HepG2 (cell line): ENCODE results near the gene CYP4A22. TPM values are rescaled to one million over a fixed set of nuclear protein-coding genes. Genes with fewer than 3 reads are reported as not detected.
A peak's percentile ranks its signal among the peaks of the same experiment; 100 is the strongest.

Experiments used
- ATAC-seq: fragments of 200-7000 bp; cut with Tn5 transposase; 3 replicates; pipeline ENCODE4 v1.9.1; 2020; ENCODE audit warnings: mild to moderate bottlenecking, moderate library complexity
- BruUV-seq: library from RNA; stranded (reverse); fragments of 400-500 nt; replicated peaks from 2 replicates; lab custom pipeline; 2021; lab: Mats Ljungman, UMichigan
- CTCF ChIA-PET: fragments of 300-600 bp; formaldehyde crosslinking; extraction: SDS; loops from one replicate; lab custom pipeline; 2021; ENCODE audit warnings: low total read pairs, inconsistent platforms, low intra/inter-chr PET ratio; lab: Yijun Ruan, JAX
- POLR2A ChIA-PET: fragments of 350-600 bp; sonication (Branson Sonifier 250); formaldehyde crosslinking; loops from one replicate; lab custom pipeline; 2020; ENCODE audit warnings: antibody characterized with exemption, inconsistent platforms; lab: Yijun Ruan, JAX
- DNase-seq: peaks from one replicate; pipeline ENCODE4 v3.0.0-alpha.2; 2015; ENCODE audit warnings: low spot score
- FAIRE-seq: peaks from 3 replicates; lab custom pipeline; 2011; peaks lifted over from hg19 to GRCh38; lab: Jason Lieb, UNC
- H2AFZ ChIP-seq: one replicate; pipeline ENCODE4 v1.6.1; 2011; ENCODE audit warnings: low read length, inconsistent platforms
- H3K27ac ChIP-seq: fragments of 300-600 bp; 3 replicates; pipeline ENCODE4 v1.8.0; 2011; ENCODE audit warnings: mixed run types, mild to moderate bottlenecking, mixed read lengths, low read length, inconsistent platforms; ENCODE audit not compliant: insufficient read depth; ENCODE audit errors: extremely low read length
- H3K27me3 ChIP-seq, 2 experiments: fragments of 200-600 bp in 1 of 2; 2 replicates in 1 of 2; 3 replicates in 1 of 2; pipeline versions ENCODE4 v1.6.0 to v1.8.0; 2011; ENCODE audit warnings: low read length in 2 of 2, mild to moderate bottlenecking in 2 of 2, moderate library complexity in 2 of 2, inconsistent platforms in 1 of 2; ENCODE audit not compliant: insufficient read depth in 2 of 2, control insufficient read depth in 1 of 2
- H3K36me3 ChIP-seq, 2 experiments: fragments of 200-600 bp in 1 of 2; replicated peaks in 1 of 2; 2 replicates in 1 of 2; 3 replicates in 1 of 2; pipeline versions ENCODE4 v1.5.1 to v1.8.0; 2011; ENCODE audit warnings: low read length in 2 of 2, inconsistent platforms in 1 of 2; ENCODE audit not compliant: insufficient read depth in 2 of 2, control insufficient read depth in 1 of 2
- H3K4me1 ChIP-seq: 2 replicates; pipeline ENCODE4 v1.5.1; 2012; ENCODE audit warnings: low read length, inconsistent platforms; ENCODE audit not compliant: insufficient read depth
- H3K4me2 ChIP-seq: 2 replicates; pipeline ENCODE4 v1.6.0; 2011; ENCODE audit warnings: low read depth, low read length, inconsistent platforms
- H3K4me3 ChIP-seq, 3 experiments: fragments of 200-600 bp in 1 of 3; sonication (generic), shearing (Covaris generic) in 1 of 3; replicated peaks in 1 of 3; 2 replicates each; pipeline ENCODE4 v1.5.1; 2011 to 2016; ENCODE audit warnings: low read length in 3 of 3, inconsistent platforms in 2 of 3, low read depth in 2 of 3, mild to moderate bottlenecking in 2 of 3, control low read depth in 1 of 3, mixed read lengths in 1 of 3; ENCODE audit not compliant: insufficient read depth in 1 of 3
- H3K79me2 ChIP-seq: one replicate; pipeline ENCODE4 v1.6.1; 2011; ENCODE audit warnings: low read length, inconsistent platforms; ENCODE audit not compliant: insufficient read depth
- H3K9ac ChIP-seq: 2 replicates; pipeline ENCODE4 v1.6.0; 2011; ENCODE audit warnings: mild to moderate bottlenecking, low read depth, low read length, inconsistent platforms; ENCODE audit not compliant: insufficient read depth
- H3K9me3 ChIP-seq: 2 replicates; pipeline ENCODE4 v1.5.1; 2012; ENCODE audit warnings: mild to moderate bottlenecking, low read length
- H4K20me1 ChIP-seq: 2 replicates; pipeline ENCODE4 v1.6.0; 2011; ENCODE audit warnings: inconsistent platforms, mild to moderate bottlenecking, low read length, moderate library complexity; ENCODE audit not compliant: insufficient read depth
- EEA1 ChIP-seq: sonication (generic); formaldehyde crosslinking; IDR thresholded peaks from 2 replicates; pipeline ENCODE4 v1.5.1; 2020; ENCODE audit warnings: mild to moderate bottlenecking, missing genetic modification reagents, borderline replicate concordance
- KDM5B ChIP-seq: sonication (generic); formaldehyde crosslinking; IDR thresholded peaks from 2 replicates; pipeline ENCODE4 v1.4.0; 2020; ENCODE audit warnings: missing genetic modification reagents, mild to moderate bottlenecking, borderline replicate concordance
- NBN ChIP-seq: fragments of 450-650 bp; conservative IDR thresholded peaks from 2 replicates; pipeline ENCODE4 v1.6.1; 2017
- NR1H2 ChIP-seq: sonication (generic); formaldehyde crosslinking; IDR thresholded peaks from 2 replicates; pipeline ENCODE4 v1.8.1; 2022; ENCODE audit warnings: low read depth, missing genetic modification reagents, borderline replicate concordance
- PAF1 ChIP-seq: IDR thresholded peaks from 2 replicates; pipeline ENCODE4 v1.6.1; 2016; ENCODE audit warnings: missing genetic modification reagents, missing compliant biosample characterization
- POLR2G ChIP-seq: fragments of 200-400 bp; formaldehyde crosslinking; IDR thresholded peaks from 2 replicates; pipeline ENCODE4 v1.6.1; 2018; ENCODE audit warnings: mild to moderate bottlenecking, low read depth, low read length, moderate library complexity
- ZNF777 ChIP-seq: sonication (generic); formaldehyde crosslinking; IDR thresholded peaks from 2 replicates; pipeline ENCODE4 v1.4.0; 2020; ENCODE audit warnings: missing genetic modification reagents
- ZNF788 ChIP-seq: sonication (generic); formaldehyde crosslinking; IDR thresholded peaks from 2 replicates; pipeline ENCODE4 v1.5.0; 2020; ENCODE audit warnings: mild to moderate bottlenecking, missing genetic modification reagents, borderline replicate concordance
- ZSCAN12 ChIP-seq: sonication (generic); formaldehyde crosslinking; IDR thresholded peaks from 2 replicates; pipeline ENCODE4 v1.9.0; 2021; ENCODE audit warnings: mild to moderate bottlenecking, missing genetic modification reagents
- WGBS: methylation state at CpG from one replicate; pipeline ENCODE4 v1.1.6; 2017; ENCODE audit warnings: low lambda C conversion rate; 5-methylcytosine and 5-hydroxymethylcytosine counted together
- in situ Hi-C: cut with HindIII; loops from 2 replicates; pipeline ENCODE4 v1.10.0; 2017; ENCODE audit warnings: low pct_unique_long_range_greater_than_20kb; ENCODE audit not compliant: extremely low pct_ligation_motif_present
- intact Hi-C: fragments of 100-400 bp; cut with micrococcal nuclease; formaldehyde crosslinking; loops from one replicate; pipeline ENCODE4 v1.10.0; 2022; ENCODE audit not compliant: unreplicated experiment
- polyA plus RNA-seq, 8 experiments: library from polyadenylated mRNA; depleted of rRNA in 3 of 8; stranded (reverse) in 7 of 8; unstranded in 1 of 8; fragments of >200 nt; fragmentation: Illumina TruSeq in 4 of 8; extraction: Trizol in 4 of 8; gene quantifications; 2 replicates each; pipeline versions ENCODE4 v1.2.1 to v1.2.3, GENCODE V29; 2011 to 2016; ENCODE audit warnings: low read depth in 4 of 8, missing spikeins in 1 of 8, mixed read lengths in 1 of 8; ENCODE audit not compliant: insufficient read depth in 1 of 8
- total RNA-seq, 5 experiments: library from RNA; depleted of rRNA; stranded (reverse); fragments of >200 nt; fragmentation: Illumina TruSeq; extraction: Trizol; gene quantifications; 2 replicates each; pipeline ENCODE4 v1.2.3, GENCODE V29; 2016; ENCODE audit warnings: low read depth in 1 of 5
- TF ChIP-seq, protein P1 (sequence below): sonication (generic); formaldehyde crosslinking; IDR thresholded peaks from 2 replicates; pipeline ENCODE4 v1.9.0; 2021; ENCODE audit warnings: missing genetic modification reagents, mild to moderate bottlenecking, borderline replicate concordance
- TF ChIP-seq, protein P2 (sequence below): sonication (generic); formaldehyde crosslinking; IDR thresholded peaks from 2 replicates; pipeline ENCODE4 v1.5.1; 2020; ENCODE audit warnings: missing genetic modification reagents, mild to moderate bottlenecking, borderline replicate concordance
- TF ChIP-seq, protein P3 (sequence below): IDR thresholded peaks from 2 replicates; pipeline ENCODE4 v1.6.1; 2016

Gene CYP4A22
- total and polyA plus RNA-seq, 2 of the 13 experiments (the other 11 are each of a cell fraction or from before 2014, with no cell fraction given) = not detected

DNA sequence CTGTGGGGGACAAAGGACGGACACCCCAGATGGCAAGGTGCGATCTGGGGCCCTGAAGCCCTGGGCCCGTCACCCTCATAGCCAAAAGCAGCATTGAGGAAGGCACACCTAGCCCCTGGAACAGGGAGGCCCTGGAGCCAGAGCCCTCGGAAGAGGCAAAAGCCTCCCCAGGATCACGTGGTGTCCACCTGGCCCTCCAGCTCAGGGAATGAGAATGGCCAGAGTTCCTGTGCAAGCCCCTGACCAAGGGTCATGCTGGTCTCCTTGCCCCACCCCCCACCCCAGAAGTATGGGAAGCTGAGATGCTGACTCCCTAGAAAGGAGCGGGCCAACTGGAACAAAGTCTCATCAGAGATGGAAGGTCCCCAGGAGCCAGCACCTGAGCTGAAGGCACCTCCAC, 53.6 kb downstream of the CYP4A22 start (continued):
- no peak for TF ChIP-seq ZSCAN12
- TF ChIP-seq POLR2G = no peak
- TF ChIP-seq, protein P1, sequence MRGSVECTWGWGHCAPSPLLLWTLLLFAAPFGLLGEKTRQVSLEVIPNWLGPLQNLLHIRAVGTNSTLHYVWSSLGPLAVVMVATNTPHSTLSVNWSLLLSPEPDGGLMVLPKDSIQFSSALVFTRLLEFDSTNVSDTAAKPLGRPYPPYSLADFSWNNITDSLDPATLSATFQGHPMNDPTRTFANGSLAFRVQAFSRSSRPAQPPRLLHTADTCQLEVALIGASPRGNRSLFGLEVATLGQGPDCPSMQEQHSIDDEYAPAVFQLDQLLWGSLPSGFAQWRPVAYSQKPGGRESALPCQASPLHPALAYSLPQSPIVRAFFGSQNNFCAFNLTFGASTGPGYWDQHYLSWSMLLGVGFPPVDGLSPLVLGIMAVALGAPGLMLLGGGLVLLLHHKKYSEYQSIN (CRISPR knock-in tag) = no peak
- TF ChIP-seq KDM5B (CRISPR knock-in tag) = peak; percentile 28; the same call in 1 of the 2 replicates
- TF ChIP-seq NR1H2 (CRISPR knock-in tag) = no peak

DNA sequence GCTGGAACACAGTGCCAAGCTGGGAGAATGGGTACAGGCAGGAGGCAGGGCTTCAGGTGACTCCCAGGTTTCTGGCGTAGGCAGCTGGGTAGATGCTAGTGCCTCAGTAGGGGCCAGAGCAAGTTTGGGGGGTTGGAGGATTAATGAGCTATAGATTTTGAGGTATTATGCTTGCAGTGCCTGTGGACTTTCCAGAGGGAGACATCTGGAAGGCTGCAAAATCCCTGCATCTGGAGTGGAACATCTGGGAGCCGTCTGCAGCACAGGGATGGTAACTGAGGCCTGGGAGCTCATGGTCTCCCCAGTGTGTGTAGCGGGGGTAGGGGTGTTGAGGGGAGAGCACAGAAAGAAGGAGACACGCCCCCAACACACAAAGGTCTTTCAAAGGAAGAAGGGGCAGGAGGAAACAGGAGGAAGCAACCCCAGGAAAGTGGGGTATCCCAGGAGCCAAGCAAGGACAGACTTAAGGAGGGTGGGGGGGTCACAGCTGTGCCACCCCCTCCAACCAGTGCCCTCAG, 54.8 kb downstream of the CYP4A22 start:
- Histone ChIP-seq H3K9ac (peak overlapping the region; percentile 77), H3K79me2 (no peaks in the 10 kb centered on the region), H3K27ac (peak overlapping the region; percentile 92), H3K27me3 (no peaks in the 10 kb centered on the region), H3K9me3 (no peaks in the 10 kb centered on the region), H2AFZ (no peak overlapping the region), H3K4me1 (peaks cover 81% of the 10 kb centered on the region), H3K36me3 (no peaks in the 10 kb centered on the region), H3K4me2 (peak overlapping the region; percentile 79), H4K20me1 (no peaks in the 10 kb centered on the region), H3K4me3 (peak overlapping the region; percentile 41 to 66 (median 53); a peak in 5 of 6 replicates)
- DNase-seq (no peak), FAIRE-seq (no peak), ATAC-seq (peak; percentile 8)
- intact Hi-C loops (loop anchor here (5.0 kb wide), 1 partner anchor 230 kb away; no protein-coding TSS in a partner anchor), in situ Hi-C loops (loop anchor here (5.0 to 25.0 kb wide), 2 partner anchors 70 to 520 kb away; no protein-coding TSS in a partner anchor)
- 8% methylated on average over 4 of the region's 4 CpGs for WGBS
- TSS peak; percentile 82 for BruUV-seq
- ChIA-PET CTCF (interaction anchor here (1.6 to 3.9 kb wide), 2 partner anchors 13 to 71 kb away, joined by 10 to 28 read pairs; no protein-coding TSS in a partner anchor), POLR2A (interaction anchor here (1.0 to 8.3 kb wide), 10 partner anchors 9 to 576 kb away, joined by 3 to 168 read pairs (median 8); partner anchors contain the start of genes CMPK1, MOB3C and STIL)
- TF ChIP-seq ZNF777 (CRISPR knock-in tag) (no peak), ZNF788 (CRISPR knock-in tag) (peak; percentile 13; the same call in 1 of the 2 replicates), EEA1 (CRISPR knock-in tag) (no peak), PAF1 (no peak), NBN (no peak)
- TF ChIP-seq, protein P2, sequence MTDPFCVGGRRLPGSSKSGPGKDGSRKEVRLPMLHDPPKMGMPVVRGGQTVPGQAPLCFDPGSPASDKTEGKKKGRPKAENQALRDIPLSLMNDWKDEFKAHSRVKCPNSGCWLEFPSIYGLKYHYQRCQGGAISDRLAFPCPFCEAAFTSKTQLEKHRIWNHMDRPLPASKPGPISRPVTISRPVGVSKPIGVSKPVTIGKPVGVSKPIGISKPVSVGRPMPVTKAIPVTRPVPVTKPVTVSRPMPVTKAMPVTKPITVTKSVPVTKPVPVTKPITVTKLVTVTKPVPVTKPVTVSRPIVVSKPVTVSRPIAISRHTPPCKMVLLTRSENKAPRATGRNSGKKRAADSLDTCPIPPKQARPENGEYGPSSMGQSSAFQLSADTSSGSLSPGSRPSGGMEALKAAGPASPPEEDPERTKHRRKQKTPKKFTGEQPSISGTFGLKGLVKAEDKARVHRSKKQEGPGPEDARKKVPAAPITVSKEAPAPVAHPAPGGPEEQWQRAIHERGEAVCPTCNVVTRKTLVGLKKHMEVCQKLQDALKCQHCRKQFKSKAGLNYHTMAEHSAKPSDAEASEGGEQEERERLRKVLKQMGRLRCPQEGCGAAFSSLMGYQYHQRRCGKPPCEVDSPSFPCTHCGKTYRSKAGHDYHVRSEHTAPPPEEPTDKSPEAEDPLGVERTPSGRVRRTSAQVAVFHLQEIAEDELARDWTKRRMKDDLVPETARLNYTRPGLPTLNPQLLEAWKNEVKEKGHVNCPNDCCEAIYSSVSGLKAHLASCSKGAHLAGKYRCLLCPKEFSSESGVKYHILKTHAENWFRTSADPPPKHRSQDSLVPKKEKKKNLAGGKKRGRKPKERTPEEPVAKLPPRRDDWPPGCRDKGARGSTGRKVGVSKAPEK (CRISPR knock-in tag) = 0 out of 2 replicates have a peak, but pooled peaks have one; percentile 7
- TF ChIP-seq, protein P3, sequence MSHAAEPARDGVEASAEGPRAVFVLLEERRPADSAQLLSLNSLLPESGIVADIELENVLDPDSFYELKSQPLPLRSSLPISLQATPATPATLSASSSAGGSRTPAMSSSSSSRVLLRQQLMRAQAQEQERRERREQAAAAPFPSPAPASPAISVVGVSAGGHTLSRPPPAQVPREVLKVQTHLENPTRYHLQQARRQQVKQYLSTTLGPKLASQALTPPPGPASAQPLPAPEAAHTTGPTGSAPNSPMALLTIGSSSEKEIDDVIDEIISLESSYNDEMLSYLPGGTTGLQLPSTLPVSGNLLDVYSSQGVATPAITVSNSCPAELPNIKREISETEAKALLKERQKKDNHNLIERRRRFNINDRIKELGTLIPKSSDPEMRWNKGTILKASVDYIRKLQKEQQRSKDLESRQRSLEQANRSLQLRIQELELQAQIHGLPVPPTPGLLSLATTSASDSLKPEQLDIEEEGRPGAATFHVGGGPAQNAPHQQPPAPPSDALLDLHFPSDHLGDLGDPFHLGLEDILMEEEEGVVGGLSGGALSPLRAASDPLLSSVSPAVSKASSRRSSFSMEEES (CRISPR knock-in tag) = no peak
